ENCODE data around the gene BBLN.

BBLN gene

GRCh38 chr9:128117613-128118471 is 42.2 kb upstream of the BBLN start:
- no peak overlapping the region for H3K27ac ChIP-seq
- TF ChIP-seq CTCF (conservative IDR thresholded peaks at IDR 0.05) (peak; percentile 100), ZFX (IDR thresholded peaks at IDR 0.05) (no peak)

- TF ChIP-seq CTCF (conservative IDR thresholded peaks at IDR 0.05), result no peak
- no peak for TF ChIP-seq ZFX (IDR thresholded peaks at IDR 0.05)
- H3K27ac ChIP-seq, result no peak overlapping the region
These were observed 41.6 kb upstream of the BBLN start for GRCh38 chr9:128118472-128118857.

- H3K27ac ChIP-seq, result no peak overlapping the region
- no peak for TF ChIP-seq ZFX (IDR thresholded peaks at IDR 0.05)
- TF ChIP-seq CTCF (conservative IDR thresholded peaks at IDR 0.05), result no peak
These were observed 40.9 kb upstream of the BBLN start for GRCh38 chr9:128118971-128119665.

- TF ChIP-seq ZFX (IDR thresholded peaks at IDR 0.05) (no peak), CTCF (conservative IDR thresholded peaks at IDR 0.05) (no peak)
- no peak overlapping the region for H3K27ac ChIP-seq
These were observed 39.9 kb upstream of the BBLN start for GRCh38 chr9:128120061-128120740.

GRCh38 chr9:128120741-128121465 is 39.2 kb upstream of the BBLN start:
- TF ChIP-seq ZFX (IDR thresholded peaks at IDR 0.05), result no peak
- TF ChIP-seq CTCF (conservative IDR thresholded peaks at IDR 0.05), result no peak
- no peak overlapping the region for H3K27ac ChIP-seq

GRCh38 chr9:128121466-128121810 is 38.6 kb upstream of the BBLN start:
- H3K27ac ChIP-seq, result no peak overlapping the region
- no peak for TF ChIP-seq CTCF (conservative IDR thresholded peaks at IDR 0.05)
- no peak for TF ChIP-seq ZFX (IDR thresholded peaks at IDR 0.05)
